Panc1 (cell line): Measurements from ENCODE around the gene ALDH1L2.

ENCODE experiments used
- POLR2AphosphoS5 ChIP-seq: IDR thresholded peaks from 2 replicates; pipeline ENCODE4 v1.6.1; 2012; ENCODE audit warnings: mild to moderate bottlenecking, low read depth, low read length, moderate library complexity
- SIN3A ChIP-seq: IDR thresholded peaks from 2 replicates; pipeline ENCODE4 v1.6.1; 2012; ENCODE audit warnings: low read depth, mild to moderate bottlenecking, low read length, moderate library complexity, borderline replicate concordance; ENCODE audit not compliant: insufficient read depth
- TCF7L2 ChIP-seq: IDR thresholded peaks from 2 replicates; pipeline ENCODE4 v1.6.1; 2011; ENCODE audit warnings: mild to moderate bottlenecking, low read depth, low read length, inconsistent platforms
- TF ChIP-seq, protein P1 (sequence below): fragments of 450-650 bp; IDR thresholded peaks from 2 replicates; pipeline ENCODE4 v1.5.1; 2017; ENCODE audit warnings: mild to moderate bottlenecking
- TF ChIP-seq, protein P2 (sequence below), 2 experiments: IDR thresholded peaks; 2 replicates each; pipeline ENCODE4 v1.6.1; 2011 to 2012; ENCODE audit warnings: low read depth in 2 of 2, control low read depth in 1 of 2, low read length in 1 of 2, mild to moderate bottlenecking in 1 of 2, moderate library complexity in 1 of 2; ENCODE audit not compliant: insufficient read depth in 1 of 2

DNA sequence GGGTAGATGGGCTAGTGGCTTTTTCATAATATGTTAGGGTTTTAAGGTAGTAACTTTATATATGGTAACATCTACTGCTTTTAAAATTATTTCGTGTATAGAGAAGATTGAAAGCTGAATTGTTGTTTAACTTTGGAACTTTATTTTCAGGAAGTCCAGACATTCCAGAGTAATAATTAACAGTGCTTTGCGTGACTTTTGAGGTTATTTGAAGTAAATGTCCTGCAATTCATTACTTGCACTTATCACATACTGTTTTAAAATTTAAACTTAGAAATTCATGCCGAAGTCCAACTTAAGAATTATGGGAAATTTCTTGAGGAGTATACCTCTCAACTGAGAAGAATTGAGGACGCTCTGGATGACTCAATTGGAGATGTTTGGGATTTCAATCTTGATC is 26.6 kb upstream of the ALDH1L2 start:
- TF ChIP-seq, protein P1, sequence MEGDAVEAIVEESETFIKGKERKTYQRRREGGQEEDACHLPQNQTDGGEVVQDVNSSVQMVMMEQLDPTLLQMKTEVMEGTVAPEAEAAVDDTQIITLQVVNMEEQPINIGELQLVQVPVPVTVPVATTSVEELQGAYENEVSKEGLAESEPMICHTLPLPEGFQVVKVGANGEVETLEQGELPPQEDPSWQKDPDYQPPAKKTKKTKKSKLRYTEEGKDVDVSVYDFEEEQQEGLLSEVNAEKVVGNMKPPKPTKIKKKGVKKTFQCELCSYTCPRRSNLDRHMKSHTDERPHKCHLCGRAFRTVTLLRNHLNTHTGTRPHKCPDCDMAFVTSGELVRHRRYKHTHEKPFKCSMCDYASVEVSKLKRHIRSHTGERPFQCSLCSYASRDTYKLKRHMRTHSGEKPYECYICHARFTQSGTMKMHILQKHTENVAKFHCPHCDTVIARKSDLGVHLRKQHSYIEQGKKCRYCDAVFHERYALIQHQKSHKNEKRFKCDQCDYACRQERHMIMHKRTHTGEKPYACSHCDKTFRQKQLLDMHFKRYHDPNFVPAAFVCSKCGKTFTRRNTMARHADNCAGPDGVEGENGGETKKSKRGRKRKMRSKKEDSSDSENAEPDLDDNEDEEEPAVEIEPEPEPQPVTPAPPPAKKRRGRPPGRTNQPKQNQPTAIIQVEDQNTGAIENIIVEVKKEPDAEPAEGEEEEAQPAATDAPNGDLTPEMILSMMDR, result no peak
- TF ChIP-seq POLR2AphosphoS5 (no peak), TCF7L2 (no peak), SIN3A (no peak)
- TF ChIP-seq, protein P2, sequence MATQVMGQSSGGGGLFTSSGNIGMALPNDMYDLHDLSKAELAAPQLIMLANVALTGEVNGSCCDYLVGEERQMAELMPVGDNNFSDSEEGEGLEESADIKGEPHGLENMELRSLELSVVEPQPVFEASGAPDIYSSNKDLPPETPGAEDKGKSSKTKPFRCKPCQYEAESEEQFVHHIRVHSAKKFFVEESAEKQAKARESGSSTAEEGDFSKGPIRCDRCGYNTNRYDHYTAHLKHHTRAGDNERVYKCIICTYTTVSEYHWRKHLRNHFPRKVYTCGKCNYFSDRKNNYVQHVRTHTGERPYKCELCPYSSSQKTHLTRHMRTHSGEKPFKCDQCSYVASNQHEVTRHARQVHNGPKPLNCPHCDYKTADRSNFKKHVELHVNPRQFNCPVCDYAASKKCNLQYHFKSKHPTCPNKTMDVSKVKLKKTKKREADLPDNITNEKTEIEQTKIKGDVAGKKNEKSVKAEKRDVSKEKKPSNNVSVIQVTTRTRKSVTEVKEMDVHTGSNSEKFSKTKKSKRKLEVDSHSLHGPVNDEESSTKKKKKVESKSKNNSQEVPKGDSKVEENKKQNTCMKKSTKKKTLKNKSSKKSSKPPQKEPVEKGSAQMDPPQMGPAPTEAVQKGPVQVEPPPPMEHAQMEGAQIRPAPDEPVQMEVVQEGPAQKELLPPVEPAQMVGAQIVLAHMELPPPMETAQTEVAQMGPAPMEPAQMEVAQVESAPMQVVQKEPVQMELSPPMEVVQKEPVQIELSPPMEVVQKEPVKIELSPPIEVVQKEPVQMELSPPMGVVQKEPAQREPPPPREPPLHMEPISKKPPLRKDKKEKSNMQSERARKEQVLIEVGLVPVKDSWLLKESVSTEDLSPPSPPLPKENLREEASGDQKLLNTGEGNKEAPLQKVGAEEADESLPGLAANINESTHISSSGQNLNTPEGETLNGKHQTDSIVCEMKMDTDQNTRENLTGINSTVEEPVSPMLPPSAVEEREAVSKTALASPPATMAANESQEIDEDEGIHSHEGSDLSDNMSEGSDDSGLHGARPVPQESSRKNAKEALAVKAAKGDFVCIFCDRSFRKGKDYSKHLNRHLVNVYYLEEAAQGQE (IDR thresholded peaks at IDR 0.05; ENCODE audit: insufficient read depth in 1 of 2, low read depth in 2 of 2, low read length in 1 of 2), result no peak
